AG09319 (cell line): ENCODE results near the gene GATAD2A.

Experiments used
- DNase-seq: peaks from one replicate; pipeline ENCODE4 v3.0.0-alpha.2; 2010; ENCODE audit warnings: low read depth; ENCODE audit errors: extremely low read depth
- TF ChIP-seq, protein P1 (sequence below): IDR thresholded peaks from 2 replicates; pipeline ENCODE4 v1.5.1; 2011; ENCODE audit warnings: low read depth, mild to moderate bottlenecking, inconsistent platforms, low read length, moderate library complexity

Gene GATAD2A

DNA sequence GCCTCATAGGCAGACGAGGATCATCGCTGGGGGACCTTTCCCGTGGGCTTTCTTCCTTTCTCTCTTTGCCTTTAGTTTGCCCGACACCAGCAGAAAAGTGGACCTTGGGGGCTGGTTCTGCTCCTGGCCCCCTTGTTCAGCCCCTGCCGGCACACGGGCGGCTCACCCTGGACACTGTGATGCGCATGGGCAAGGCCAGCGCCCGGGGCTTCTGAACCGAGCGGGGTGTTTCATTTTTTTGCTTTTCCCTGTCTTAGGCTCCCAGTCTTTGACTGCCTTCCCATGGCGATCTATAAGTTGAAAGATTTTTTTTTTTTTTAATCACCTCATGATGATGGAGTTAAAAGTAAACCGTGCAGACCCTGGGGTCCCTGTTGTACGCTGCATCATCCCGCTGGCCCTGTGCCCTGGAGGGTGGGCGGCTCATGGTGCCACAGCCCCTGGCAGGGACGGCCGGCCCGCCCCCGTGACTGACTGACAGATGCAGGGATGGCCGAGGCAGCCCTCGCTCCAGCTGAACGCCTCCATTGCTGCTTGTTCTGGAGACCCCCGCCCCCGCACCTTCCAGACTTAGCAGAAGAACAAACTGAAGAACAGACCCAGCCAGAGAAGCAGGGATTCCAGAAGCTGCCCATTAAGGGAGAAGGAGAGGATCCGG is 100.3 kb downstream of the GATAD2A start:
- TF ChIP-seq, protein P1, sequence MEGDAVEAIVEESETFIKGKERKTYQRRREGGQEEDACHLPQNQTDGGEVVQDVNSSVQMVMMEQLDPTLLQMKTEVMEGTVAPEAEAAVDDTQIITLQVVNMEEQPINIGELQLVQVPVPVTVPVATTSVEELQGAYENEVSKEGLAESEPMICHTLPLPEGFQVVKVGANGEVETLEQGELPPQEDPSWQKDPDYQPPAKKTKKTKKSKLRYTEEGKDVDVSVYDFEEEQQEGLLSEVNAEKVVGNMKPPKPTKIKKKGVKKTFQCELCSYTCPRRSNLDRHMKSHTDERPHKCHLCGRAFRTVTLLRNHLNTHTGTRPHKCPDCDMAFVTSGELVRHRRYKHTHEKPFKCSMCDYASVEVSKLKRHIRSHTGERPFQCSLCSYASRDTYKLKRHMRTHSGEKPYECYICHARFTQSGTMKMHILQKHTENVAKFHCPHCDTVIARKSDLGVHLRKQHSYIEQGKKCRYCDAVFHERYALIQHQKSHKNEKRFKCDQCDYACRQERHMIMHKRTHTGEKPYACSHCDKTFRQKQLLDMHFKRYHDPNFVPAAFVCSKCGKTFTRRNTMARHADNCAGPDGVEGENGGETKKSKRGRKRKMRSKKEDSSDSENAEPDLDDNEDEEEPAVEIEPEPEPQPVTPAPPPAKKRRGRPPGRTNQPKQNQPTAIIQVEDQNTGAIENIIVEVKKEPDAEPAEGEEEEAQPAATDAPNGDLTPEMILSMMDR = no peak
- no peak for DNase-seq

DNA sequence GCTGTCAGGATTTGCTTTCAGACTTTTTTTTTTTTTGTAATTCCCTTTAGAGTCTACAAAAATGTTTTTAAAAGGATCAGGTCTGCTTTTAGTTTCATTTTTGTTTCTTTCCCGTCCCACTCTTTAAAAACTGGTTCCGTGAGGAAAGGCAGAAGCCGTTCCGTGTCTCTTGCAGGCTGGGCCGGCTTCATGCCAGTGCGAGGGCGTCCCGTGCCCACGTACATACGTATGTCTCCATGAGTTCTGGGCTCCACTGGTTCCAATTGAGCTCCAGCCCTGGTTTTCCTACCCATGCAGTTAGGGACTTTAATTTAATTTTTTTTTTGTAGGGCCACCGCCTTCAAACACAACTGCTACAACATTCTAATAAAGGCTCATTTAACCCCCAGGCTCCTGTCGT is 101.1 kb downstream of the GATAD2A start:
- TF ChIP-seq, protein P1 = no peak
- no peak for DNase-seq

DNA sequence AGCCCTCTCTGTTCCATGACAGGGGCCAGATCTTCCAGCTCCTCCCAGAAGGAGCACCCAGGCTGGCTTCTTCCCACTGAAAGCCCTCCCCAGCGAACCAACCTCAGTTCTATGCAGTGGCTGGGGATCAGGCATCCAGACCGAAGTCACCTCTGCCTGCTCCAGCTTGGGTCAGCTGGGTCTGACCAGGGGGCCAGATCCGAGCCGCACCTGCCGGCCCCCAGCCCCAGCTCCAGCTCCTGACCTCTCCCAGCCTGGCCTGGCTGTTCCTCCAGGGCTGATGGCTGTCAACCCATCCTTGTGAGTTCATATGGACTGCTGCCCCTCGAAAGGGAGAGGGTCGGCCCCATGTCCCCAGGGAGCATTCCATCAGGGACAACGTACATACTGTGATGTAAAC is 101.9 kb downstream of the GATAD2A start:
- TF ChIP-seq, protein P1 = no peak
- DNase-seq = no peak

DNA sequence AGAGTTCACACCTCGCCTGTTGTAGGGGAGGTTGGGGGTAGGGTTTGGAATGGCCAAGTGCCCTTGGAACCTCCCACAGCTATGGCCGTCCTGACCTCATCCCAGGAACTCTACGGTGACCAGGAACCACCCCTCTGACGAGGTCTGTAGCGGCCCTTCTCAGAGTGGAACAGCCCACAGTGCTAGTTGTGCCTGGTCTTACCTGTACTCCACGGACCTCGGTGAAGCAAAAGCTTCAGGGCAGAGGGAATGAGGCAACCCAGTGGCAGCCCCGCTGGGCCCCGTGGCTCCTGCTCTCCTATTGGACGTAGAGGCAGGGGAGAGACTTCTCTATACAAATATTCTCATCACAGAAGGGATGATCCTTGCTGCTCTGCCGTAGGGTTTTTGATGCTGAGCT is 102.7 kb downstream of the GATAD2A start:
- no peak for DNase-seq
- TF ChIP-seq, protein P1 = no peak

DNA sequence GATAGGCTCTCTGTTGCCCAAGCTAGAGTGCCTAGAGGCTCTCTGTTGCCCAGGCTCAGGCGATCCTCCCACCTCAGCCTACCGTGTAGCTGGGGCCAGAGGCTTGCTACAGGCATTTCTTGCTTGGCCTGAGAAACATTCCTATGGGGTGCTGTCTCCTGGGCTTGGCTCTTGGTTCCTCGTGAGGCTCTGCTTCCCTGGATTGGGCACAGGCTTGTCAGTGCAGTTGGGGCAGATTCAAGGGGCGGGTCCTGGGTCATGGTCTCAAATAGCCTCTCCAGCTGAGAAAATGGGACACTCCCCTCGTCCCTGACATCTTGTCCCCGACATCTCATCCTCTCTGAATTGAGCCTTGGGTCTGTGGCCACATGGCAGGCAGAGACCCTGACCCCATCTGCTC is 105.0 kb downstream of the GATAD2A start:
- TF ChIP-seq, protein P1 = no peak
- DNase-seq = no peak

DNA sequence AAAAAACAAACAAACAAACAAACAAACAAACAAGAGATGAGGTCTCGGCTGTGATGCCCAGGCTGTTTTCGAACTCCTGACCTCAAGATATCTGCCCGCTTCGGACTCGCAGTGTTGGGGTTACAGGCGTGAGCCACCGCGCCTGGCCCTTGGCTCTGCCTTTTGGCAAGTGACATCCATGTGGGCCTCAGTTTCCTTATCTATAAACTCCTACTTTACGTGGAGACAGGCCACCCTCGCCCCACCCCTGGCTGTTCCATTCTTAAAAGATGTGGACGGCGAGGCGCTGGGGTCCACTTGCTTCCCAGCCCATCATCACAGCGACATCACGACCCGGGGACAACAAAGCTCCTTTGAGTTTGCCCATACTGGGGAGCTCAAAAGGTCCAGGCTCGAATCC is 108.2 kb downstream of the GATAD2A start:
- TF ChIP-seq, protein P1 = no peak
- no peak for DNase-seq

DNA sequence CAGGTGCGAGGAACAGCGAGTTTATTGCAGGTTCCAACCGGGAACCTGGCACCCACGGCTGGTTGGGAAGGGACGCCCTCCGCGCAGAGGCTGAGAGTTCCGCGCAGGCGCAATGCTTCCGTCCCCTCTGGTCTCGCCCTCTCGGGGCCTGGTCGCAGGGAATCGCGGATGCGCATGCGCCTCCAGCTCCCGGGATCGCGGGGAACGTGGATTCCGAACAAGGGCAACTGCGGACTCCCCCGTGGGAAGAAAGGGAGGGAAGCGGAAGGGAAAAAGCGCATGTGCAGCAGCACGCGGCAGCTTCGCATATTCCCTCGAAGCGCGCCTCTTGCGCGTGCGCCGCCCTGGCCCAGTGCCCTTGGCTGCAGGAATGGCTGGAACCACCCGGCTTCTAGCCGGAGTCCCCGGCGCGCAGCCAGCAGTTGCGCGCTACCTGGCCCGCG is 108.8 kb downstream of the GATAD2A start:
- TF ChIP-seq, protein P1 = no peak
- peak; percentile 29 for DNase-seq
